Endothelial cell of umbilical vein (primary cell): ENCODE results near the gene ATP6V0D1. TPM values are rescaled to one million over a fixed set of nuclear protein-coding genes. Genes with fewer than 3 reads are reported as not detected.

Experiments
- BruUV-seq: library from RNA; stranded (reverse); fragments of 400-500 nt; replicated peaks from 2 replicates; lab custom pipeline; 2021; lab: Mats Ljungman, UMichigan
- CTCF ChIA-PET: fragments of 300-600, 350-600 bp; sonication (Branson Sonifier 250); formaldehyde crosslinking; loops from one replicate; lab custom pipeline; 2021; ENCODE audit warnings: antibody characterized with exemption, inconsistent platforms; lab: Charles Lee
- POLR2A ChIA-PET: fragments of 300-600, 350-600 bp; sonication (Branson Sonifier 250); formaldehyde crosslinking; loops from one replicate; lab custom pipeline; 2021; ENCODE audit warnings: antibody characterized with exemption, inconsistent platforms; lab: Charles Lee
- DNase-seq: peaks from one replicate; pipeline ENCODE4 v3.0.0-alpha.2; 2011; ENCODE audit warnings: low read depth, low spot score
- FAIRE-seq: peaks from 2 replicates; lab custom pipeline; 2011; peaks lifted over from hg19 to GRCh38; lab: Jason Lieb, UNC
- H2AFZ ChIP-seq: 2 replicates; pipeline ENCODE4 v1.6.0; 2012; ENCODE audit warnings: low read depth, low read length, control low read depth, inconsistent platforms
- H3K27ac ChIP-seq: 2 replicates; pipeline ENCODE4 v1.5.1; 2011; ENCODE audit warnings: low read depth, mild to moderate bottlenecking, control low read depth, low read length, moderate library complexity; ENCODE audit not compliant: insufficient read depth
- H3K27me3 ChIP-seq, 2 experiments: 2 replicates each; pipeline versions ENCODE4 v1.6.0 to v1.6.1; 2011; ENCODE audit warnings: low read length in 2 of 2, mixed read lengths in 1 of 2; ENCODE audit not compliant: control insufficient read depth in 2 of 2, insufficient read depth in 2 of 2
- H3K36me3 ChIP-seq, 2 experiments: 2 replicates in 1 of 2; 3 replicates in 1 of 2; pipeline ENCODE4 v1.5.1; 2011; ENCODE audit warnings: low read length in 2 of 2, mild to moderate bottlenecking in 1 of 2, moderate library complexity in 1 of 2; ENCODE audit not compliant: control insufficient read depth in 2 of 2, insufficient read depth in 2 of 2; ENCODE audit errors: extremely low read depth in 1 of 2
- H3K4me1 ChIP-seq: 3 replicates; pipeline ENCODE4 v1.5.1; 2011; ENCODE audit warnings: mild to moderate bottlenecking, low read length; ENCODE audit not compliant: control insufficient read depth, insufficient read depth; ENCODE audit errors: extremely low read depth
- H3K4me2 ChIP-seq: 2 replicates; pipeline ENCODE4 v1.6.1; 2011; ENCODE audit warnings: low read length, control low read depth, mixed read lengths; ENCODE audit not compliant: insufficient read depth
- H3K4me3 ChIP-seq, 3 experiments: fragments of 200-600 bp in 1 of 3; sonication (generic), shearing (Covaris generic) in 1 of 3; replicated peaks in 1 of 3; 2 replicates each; pipeline ENCODE4 v1.5.1; 2011 to 2016; ENCODE audit warnings: control low read depth in 3 of 3, low read length in 3 of 3, mild to moderate bottlenecking in 2 of 3, inconsistent platforms in 1 of 3, low read depth in 1 of 3, moderate library complexity in 1 of 3; ENCODE audit not compliant: insufficient read depth in 1 of 3
- H3K79me2 ChIP-seq: 2 replicates; pipeline ENCODE4 v1.6.0; 2012; ENCODE audit warnings: low read length, inconsistent platforms; ENCODE audit not compliant: control insufficient read depth, insufficient read depth
- H3K9ac ChIP-seq: replicated peaks from 2 replicates; pipeline ENCODE3; 2011; ENCODE audit warnings: low read length, control low read depth; ENCODE audit not compliant: insufficient read depth; ENCODE audit errors: extremely low read depth
- H3K9me1 ChIP-seq: replicated peaks from 3 replicates; pipeline ENCODE4 v1.6.0; 2011; ENCODE audit warnings: mild to moderate bottlenecking, low read length; ENCODE audit not compliant: control insufficient read depth, insufficient read depth; ENCODE audit errors: extremely low read depth
- H3K9me3 ChIP-seq: replicated peaks from 2 replicates; pipeline ENCODE4 v1.5.1; 2012; ENCODE audit warnings: low read length, inconsistent platforms; ENCODE audit not compliant: control insufficient read depth, insufficient read depth
- H4K20me1 ChIP-seq: replicated peaks from 2 replicates; pipeline ENCODE3; 2011; ENCODE audit warnings: mild to moderate bottlenecking, low read length; ENCODE audit not compliant: control insufficient read depth, insufficient read depth; ENCODE audit errors: extremely low read depth
- CTCF ChIP-seq, 2 donors: IDR thresholded peaks; 1 replicate in 1 of 2; 2 replicates in 1 of 2; pipeline ENCODE4 v1.5.1; 2011; ENCODE audit warnings: low read length in 2 of 2, mild to moderate bottlenecking in 2 of 2, moderate library complexity in 2 of 2, control low read depth in 1 of 2, inconsistent platforms in 1 of 2, low read depth in 1 of 2; ENCODE audit not compliant: insufficient read depth in 1 of 2; ENCODE audit errors: extremely low read depth in 1 of 2
- EZH2 ChIP-seq: IDR thresholded peaks from 2 replicates; pipeline ENCODE4 v1.6.1; 2012; ENCODE audit warnings: borderline replicate concordance, low read depth, mild to moderate bottlenecking, moderate library complexity, low read length, inconsistent platforms; ENCODE audit not compliant: severe bottlenecking
- FOS ChIP-seq: IDR thresholded peaks from 2 replicates; pipeline ENCODE4 v1.6.1; 2011; ENCODE audit warnings: mild to moderate bottlenecking, low read length, moderate library complexity, borderline replicate concordance; ENCODE audit not compliant: insufficient read depth
- GATA2 ChIP-seq: IDR thresholded peaks from 2 replicates; pipeline ENCODE4 v1.7.0; 2011; ENCODE audit warnings: low read depth, mild to moderate bottlenecking, moderate library complexity, mixed read lengths, low read length; ENCODE audit not compliant: insufficient read length, insufficient read depth
- JUN ChIP-seq: IDR thresholded peaks from 2 replicates; pipeline ENCODE4 v1.6.1; 2011; ENCODE audit warnings: borderline replicate concordance, low read depth; ENCODE audit not compliant: insufficient read length, insufficient read depth
- MAX ChIP-seq: IDR thresholded peaks from 2 replicates; pipeline ENCODE4 v1.6.1; 2011; ENCODE audit not compliant: insufficient read depth, insufficient read length
- MYC ChIP-seq: IDR thresholded peaks from one replicate; pipeline ENCODE4 v1.6.1; 2011; ENCODE audit warnings: mild to moderate bottlenecking, low read depth, low read length
- POLR2A ChIP-seq: IDR thresholded peaks from 2 replicates; pipeline ENCODE4 v1.6.1; 2012; ENCODE audit warnings: low read depth, mild to moderate bottlenecking, control low read depth, low read length
- POLR2AphosphoS5 ChIP-seq: IDR thresholded peaks from 2 replicates; pipeline ENCODE4 v1.6.1; 2012; ENCODE audit warnings: low read depth, mild to moderate bottlenecking, control low read depth, low read length, moderate library complexity; ENCODE audit not compliant: insufficient read depth
- dilution Hi-C: fragments of 300-500 bp; cut with MboI; formaldehyde crosslinking; loops from one replicate; pipeline ENCODE4 v1.15.0; 2019; ENCODE audit warnings: low sequenced_read_pairs; ENCODE audit not compliant: extremely low pct_ligation_motif_present
- intact Hi-C: fragments of 100-400 bp; cut with micrococcal nuclease; formaldehyde crosslinking; loops from one replicate; pipeline ENCODE4 v1.10.0; 2022
- polyA plus RNA-seq, 4 experiments: library from polyadenylated mRNA; depleted of rRNA in 3 of 4; stranded (reverse) in 3 of 4; unstranded in 1 of 4; fragments of >200 nt; gene quantifications; 2 replicates each; pipeline versions ENCODE4 v1.2.1 to v1.2.3, GENCODE V29; 2011 to 2012; ENCODE audit warnings: missing spikeins in 1 of 4
- total RNA-seq: library from RNA; stranded (reverse); gene quantifications from 2 replicates; pipeline ENCODE4 v1.2.3, GENCODE V29; 2021

Gene ATP6V0D1
- total and polyA plus RNA-seq, 2 donors (not counting 3 experiments of a cell fraction or from before 2014, with no cell fraction given): 82.8 to 232 TPM

- Histone ChIP-seq H3K9me3 (no peaks in the 10 kb centered on the region), H3K36me3 (peaks cover 0 to 5% of the 10 kb centered on the region in 2 experiments), H3K27ac (no peak overlapping the region), H3K4me2 (no peak overlapping the region), H2AFZ (no peak overlapping the region), H3K9ac (no peak overlapping the region), H3K9me1 (no peaks in the 10 kb centered on the region), H3K4me3 (no peak overlapping the region), H3K4me1 (peaks cover 9% of the 10 kb centered on the region), H4K20me1 (no peaks in the 10 kb centered on the region), H3K27me3 (no peaks in the 10 kb centered on the region), H3K79me2 (peaks cover 10% of the 10 kb centered on the region)
- dilution Hi-C loops (no loop called here), intact Hi-C loops (no loop called here)
- BruUV-seq: no TSS peak
- FAIRE-seq (no peak), DNase-seq (no peak)
- TF ChIP-seq MYC (no peak), CTCF (IDR thresholded peaks at IDR 0.05; ENCODE audit: extremely low read depth in 1 of 2, insufficient read depth in 1 of 2, low read depth in 1 of 2, low read length in 2 of 2) (no peak), JUN (no peak), MAX (no peak), FOS (no peak), POLR2AphosphoS5 (no peak), EZH2 (no peak), POLR2A (no peak), GATA2 (no peak)
- CTCF ChIA-PET: interaction anchor here (0.9 to 12.4 kb wide), 6 partner anchors 14 to 180 kb away, joined by 3 to 201 read pairs (median 9); partner anchors contain the start of genes ATP6V0D1 and HSD11B2
- POLR2A ChIA-PET: no interaction called here
These were observed 16.4 kb downstream of the ATP6V0D1 start for GRCh38 chr16:67464565-67464964.
